SJSA1 (cell line): ENCODE results near the gene PPFIBP2. TPM values are rescaled to one million over a fixed set of nuclear protein-coding genes. Genes with fewer than 3 reads are reported as not detected.

Experiments used
- DNase-seq, 2 experiments: peaks; one replicate each; pipeline ENCODE4 v3.0.0-alpha.2; 2015 to 2020; ENCODE audit warnings: low spot score in 2 of 2, low read depth in 1 of 2
- H3K27ac ChIP-seq: fragments of 250-450 bp; sonication (Bioruptor Pico); 2 replicates; pipeline ENCODE4 v1.5.1; 2020; ENCODE audit warnings: mild to moderate bottlenecking, moderate library complexity
- H3K27me3 ChIP-seq: fragments of 250-450 bp; sonication (Bioruptor Pico); replicated peaks from 2 replicates; pipeline ENCODE4 v1.5.1; 2020; ENCODE audit warnings: mild to moderate bottlenecking, moderate library complexity
- H3K36me3 ChIP-seq: fragments of 250-450 bp; sonication (Bioruptor Pico); 2 replicates; pipeline ENCODE4 v1.5.1; 2020; ENCODE audit warnings: mild to moderate bottlenecking
- H3K4me1 ChIP-seq: fragments of 250-450 bp; sonication (Bioruptor Pico); replicated peaks from 2 replicates; pipeline ENCODE4 v1.6.1; 2021; ENCODE audit warnings: mild to moderate bottlenecking
- H3K4me3 ChIP-seq: fragments of 250-450 bp; sonication (Bioruptor Pico); 2 replicates; pipeline ENCODE4 v1.5.1; 2020; ENCODE audit warnings: mild to moderate bottlenecking
- H3K9me3 ChIP-seq: fragments of 250-450 bp; sonication (Bioruptor Pico); replicated peaks from 2 replicates; pipeline ENCODE4 v1.5.1; 2020; ENCODE audit warnings: mild to moderate bottlenecking
- total RNA-seq: library from RNA; depleted of rRNA; stranded (reverse); fragments of >200 nt; shearing (Covaris generic); gene quantifications from 2 replicates; pipeline ENCODE4 v1.2.3, GENCODE V29; 2014

PPFIBP2 gene
- total RNA-seq, 1 experiment from 2014 or later: 7.4 TPM

DNA sequence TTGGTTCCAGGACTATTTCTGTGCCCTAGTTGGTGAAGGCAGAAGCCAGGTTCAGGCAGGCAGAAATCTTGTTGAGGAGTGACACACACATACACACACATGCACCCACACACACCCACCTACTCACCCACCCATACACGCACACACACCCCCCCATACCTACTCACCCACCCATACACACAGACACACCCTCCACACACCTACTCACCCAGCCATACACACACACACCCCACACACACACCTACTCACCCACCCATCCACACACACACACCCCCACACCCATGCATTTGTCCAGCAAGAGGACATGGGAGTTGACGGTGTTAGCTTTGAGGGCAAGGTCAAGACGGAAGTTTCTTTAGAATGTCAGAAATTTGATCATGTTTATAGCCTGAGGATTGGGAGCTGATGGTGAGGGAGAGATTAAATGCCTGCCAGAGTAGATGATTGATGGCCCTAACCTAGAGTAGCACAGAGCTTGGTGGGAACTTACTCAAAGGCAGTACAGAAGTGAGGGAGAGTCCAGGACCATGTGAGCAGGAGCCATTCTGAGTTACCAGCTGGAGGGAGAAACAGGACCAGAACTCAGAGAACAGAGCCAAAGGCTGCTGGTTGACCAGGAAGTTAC lies 90.6 kb downstream of the PPFIBP2 start:
- no peaks in the 10 kb centered on the region for H3K9me3 ChIP-seq
- no peak for DNase-seq
- H3K27me3 ChIP-seq: no peaks in the 10 kb centered on the region
- H3K27ac ChIP-seq: no peak overlapping the region
- H3K36me3 ChIP-seq: no peaks in the 10 kb centered on the region
- H3K4me3 ChIP-seq: no peak overlapping the region
- peaks cover 21% of the 10 kb centered on the region for H3K4me1 ChIP-seq

GRCh38 chr11:7605186-7605943 lies 91.6 kb downstream of the PPFIBP2 start:
- Histone ChIP-seq H3K9me3 (no peaks in the 10 kb centered on the region), H3K27me3 (no peaks in the 10 kb centered on the region), H3K4me3 (no peak overlapping the region), H3K36me3 (no peaks in the 10 kb centered on the region), H3K4me1 (peaks cover 18% of the 10 kb centered on the region), H3K27ac (no peak overlapping the region)
- DNase-seq: no peak

GRCh38 chr11:7606496-7606895 lies 92.7 kb downstream of the PPFIBP2 start:
- Histone ChIP-seq H3K9me3 (no peaks in the 10 kb centered on the region), H3K27ac (no peak overlapping the region), H3K4me3 (no peak overlapping the region), H3K36me3 (no peaks in the 10 kb centered on the region), H3K27me3 (no peaks in the 10 kb centered on the region), H3K4me1 (peaks cover 16% of the 10 kb centered on the region)
- no peak for DNase-seq

DNA sequence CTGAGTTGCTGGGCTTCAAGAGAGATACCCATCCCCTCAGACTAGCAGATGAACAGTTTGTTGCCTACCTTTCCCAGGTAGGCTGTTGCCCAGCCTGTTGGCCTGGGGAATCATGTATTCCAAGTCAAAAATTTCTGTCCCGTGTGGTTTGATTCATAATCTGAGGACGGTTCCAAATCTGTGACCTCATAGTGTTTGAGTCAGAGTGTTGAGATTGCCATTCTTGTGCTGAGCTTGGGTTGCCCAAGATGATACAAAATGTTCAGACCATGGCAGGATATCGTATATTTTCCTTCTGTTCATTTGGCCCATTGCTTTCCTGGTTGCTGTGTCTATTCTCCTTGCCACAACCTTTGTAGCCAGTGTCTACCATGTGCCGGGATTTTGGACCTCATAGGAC lies 95.2 kb downstream of the PPFIBP2 start:
- Histone ChIP-seq H3K9me3 (no peaks in the 10 kb centered on the region), H3K4me3 (no peak overlapping the region), H3K4me1 (peaks cover 29% of the 10 kb centered on the region), H3K36me3 (no peaks in the 10 kb centered on the region), H3K27me3 (no peaks in the 10 kb centered on the region), H3K27ac (no peak overlapping the region)
- DNase-seq: no peak

DNA sequence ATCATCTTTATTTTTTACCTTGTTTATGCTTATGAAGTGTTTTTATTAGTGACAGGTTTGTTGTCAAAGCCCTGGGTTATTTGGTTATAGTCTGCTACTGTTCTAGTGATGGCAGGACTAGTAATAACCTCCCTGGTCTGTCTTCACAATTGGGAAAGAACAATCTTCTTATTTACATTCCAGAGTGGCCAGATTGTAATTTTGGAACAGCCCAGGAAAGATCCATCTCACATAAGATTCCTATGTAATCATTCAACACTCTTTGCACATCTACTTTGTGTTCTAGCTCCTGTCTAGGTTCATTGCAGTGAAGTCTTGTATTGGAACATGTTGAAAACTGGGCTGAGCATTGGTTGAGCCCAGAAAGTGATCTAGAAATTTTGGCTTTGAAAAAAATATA lies 95.7 kb downstream of the PPFIBP2 start:
- no peak overlapping the region for H3K4me3 ChIP-seq
- no peaks in the 10 kb centered on the region for H3K9me3 ChIP-seq
- no peaks in the 10 kb centered on the region for H3K36me3 ChIP-seq
- no peaks in the 10 kb centered on the region for H3K27me3 ChIP-seq
- DNase-seq: no peak
- H3K4me1 ChIP-seq: peaks cover 28% of the 10 kb centered on the region
- no peak overlapping the region for H3K27ac ChIP-seq

DNA sequence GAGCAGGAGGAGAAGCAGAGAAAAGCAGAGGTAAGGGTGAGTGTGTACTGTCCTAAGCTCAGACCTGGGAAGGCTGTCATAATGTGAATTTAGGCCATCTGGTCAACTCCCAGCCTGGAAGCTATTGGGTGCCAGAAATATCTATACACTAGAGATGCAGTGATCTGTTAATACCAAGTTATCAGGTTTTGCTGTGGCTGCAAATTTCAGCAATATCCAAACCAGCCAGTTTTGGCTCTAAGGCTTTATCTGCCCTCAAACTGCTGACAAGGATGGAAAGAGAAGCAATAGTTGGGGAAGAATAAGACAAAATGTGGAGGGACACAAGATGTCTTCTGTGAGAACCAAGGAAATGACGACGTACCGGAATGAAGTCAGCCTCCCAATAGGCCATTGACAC lies 96.6 kb downstream of the PPFIBP2 start:
- Histone ChIP-seq H3K27me3 (no peaks in the 10 kb centered on the region), H3K27ac (no peak overlapping the region), H3K4me3 (no peak overlapping the region), H3K36me3 (no peaks in the 10 kb centered on the region), H3K4me1 (peaks cover 23% of the 10 kb centered on the region), H3K9me3 (no peaks in the 10 kb centered on the region)
- no peak for DNase-seq

GRCh38 chr11:7611411-7611810 lies 97.6 kb downstream of the PPFIBP2 start:
- Histone ChIP-seq H3K4me1 (peaks cover 19% of the 10 kb centered on the region), H3K4me3 (no peak overlapping the region), H3K36me3 (no peaks in the 10 kb centered on the region), H3K9me3 (no peaks in the 10 kb centered on the region), H3K27me3 (no peaks in the 10 kb centered on the region), H3K27ac (no peak overlapping the region)
- no peak for DNase-seq

DNA sequence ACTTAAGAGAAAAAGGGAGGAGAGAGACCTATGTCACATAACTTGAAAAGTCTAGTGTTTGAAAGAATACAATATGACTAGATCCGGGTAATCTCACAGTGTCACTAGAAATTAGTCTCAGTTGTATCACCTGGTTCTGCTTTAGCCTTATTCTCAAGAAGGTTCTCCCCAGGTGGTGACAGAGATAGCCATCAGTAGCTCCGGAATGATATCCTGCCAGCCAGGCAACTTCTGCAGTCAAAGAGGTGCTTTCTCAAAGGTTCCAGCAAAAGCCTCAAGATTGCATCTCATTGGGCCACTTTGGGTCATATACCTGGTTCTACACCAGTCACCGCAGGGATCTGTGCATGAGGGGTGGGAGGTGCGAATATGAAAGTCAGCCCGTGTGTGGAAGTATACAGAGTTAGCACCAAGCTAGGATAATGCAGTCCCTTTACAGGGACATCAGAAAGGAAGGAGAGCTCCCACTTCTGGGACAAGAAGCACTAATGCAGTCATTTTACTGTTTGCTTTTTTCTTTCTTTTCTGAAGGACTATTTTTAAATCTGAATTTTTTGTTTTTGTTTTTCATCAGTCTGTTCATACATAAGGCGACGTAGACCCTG lies 98.4 kb downstream of the PPFIBP2 start:
- Histone ChIP-seq H3K27me3 (no peaks in the 10 kb centered on the region), H3K36me3 (no peaks in the 10 kb centered on the region), H3K9me3 (no peaks in the 10 kb centered on the region), H3K4me3 (no peak overlapping the region), H3K4me1 (peaks cover 19% of the 10 kb centered on the region), H3K27ac (peak overlapping the region; percentile 43)
- no peak for DNase-seq

GRCh38 chr11:7612661-7613393 lies 99.0 kb downstream of the PPFIBP2 start:
- DNase-seq: peak; percentile 44 to 65
- Histone ChIP-seq H3K9me3 (no peaks in the 10 kb centered on the region), H3K27me3 (no peaks in the 10 kb centered on the region), H3K4me1 (peaks cover 19% of the 10 kb centered on the region), H3K36me3 (no peaks in the 10 kb centered on the region), H3K27ac (peak overlapping the region; percentile 43), H3K4me3 (no peak overlapping the region)

GRCh38 chr11:7613394-7613720 lies 99.6 kb downstream of the PPFIBP2 start:
- Histone ChIP-seq H3K4me3 (no peak overlapping the region), H3K9me3 (no peaks in the 10 kb centered on the region), H3K27me3 (no peaks in the 10 kb centered on the region), H3K4me1 (peaks cover 19% of the 10 kb centered on the region), H3K27ac (no peak overlapping the region), H3K36me3 (no peaks in the 10 kb centered on the region)
- DNase-seq: no peak

DNA sequence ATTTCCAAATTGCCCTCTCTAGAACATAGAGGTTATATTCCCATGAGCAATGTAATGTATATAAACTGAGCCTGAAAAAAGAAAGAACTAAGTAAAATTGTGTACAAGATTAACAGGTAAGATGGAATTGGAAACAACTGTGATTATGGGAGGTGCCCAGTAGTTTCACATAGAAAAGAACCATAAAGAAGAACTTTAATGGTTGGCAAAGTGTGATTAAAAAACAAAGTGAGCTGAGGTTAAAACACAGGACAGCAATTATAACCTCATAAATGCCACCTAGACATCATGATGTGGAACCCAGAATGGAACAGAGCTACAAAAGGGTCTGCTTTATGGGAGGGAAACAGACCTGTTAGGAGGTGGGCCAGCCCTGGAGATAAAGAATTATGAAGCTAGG lies 100.9 kb downstream of the PPFIBP2 start:
- Histone ChIP-seq H3K27ac (no peak overlapping the region), H3K4me1 (peaks cover 19% of the 10 kb centered on the region), H3K27me3 (no peaks in the 10 kb centered on the region), H3K4me3 (no peak overlapping the region), H3K36me3 (no peaks in the 10 kb centered on the region), H3K9me3 (no peaks in the 10 kb centered on the region)
- no peak for DNase-seq

DNA sequence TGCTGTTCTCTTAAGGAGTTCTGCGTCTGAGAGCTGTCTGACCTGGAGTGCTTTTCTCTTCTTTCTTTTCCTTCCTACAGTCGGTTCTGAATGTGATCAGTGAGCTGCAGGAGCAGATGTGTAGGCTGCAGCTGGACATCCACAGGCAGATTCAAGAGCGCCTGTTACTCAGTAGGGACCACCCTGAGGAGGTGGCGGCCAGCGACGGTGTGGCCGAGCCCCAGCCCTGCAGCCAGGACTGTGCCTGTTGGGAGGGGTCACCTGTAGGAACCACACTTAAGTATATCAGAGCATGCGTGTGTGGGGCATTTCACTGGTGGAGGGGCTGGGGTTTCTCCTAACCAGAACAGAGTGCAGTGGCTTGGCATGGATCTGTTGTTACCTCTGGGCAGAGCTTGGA lies 103.2 kb downstream of the PPFIBP2 start:
- no peaks in the 10 kb centered on the region for H3K27me3 ChIP-seq

GRCh38 chr11:7619322-7619721 lies 105.5 kb downstream of the PPFIBP2 start:
- DNase-seq: no peak
- Histone ChIP-seq H3K9me3 (no peaks in the 10 kb centered on the region), H3K27ac (no peak overlapping the region), H3K4me1 (no peaks in the 10 kb centered on the region), H3K4me3 (no peak overlapping the region), H3K27me3 (no peaks in the 10 kb centered on the region), H3K36me3 (no peaks in the 10 kb centered on the region)

More for the DNA sequence above, 103.2 kb downstream of the PPFIBP2 start:
- Histone ChIP-seq H3K4me1 (peaks cover 15% of the 10 kb centered on the region), H3K27ac (no peak overlapping the region), H3K9me3 (no peaks in the 10 kb centered on the region), H3K4me3 (no peak overlapping the region), H3K36me3 (no peaks in the 10 kb centered on the region)
- DNase-seq: no peak

GRCh38 chr11:7621090-7621489 lies 107.3 kb downstream of the PPFIBP2 start:
- Histone ChIP-seq H3K27me3 (no peaks in the 10 kb centered on the region), H3K36me3 (no peaks in the 10 kb centered on the region), H3K4me1 (no peaks in the 10 kb centered on the region), H3K4me3 (no peak overlapping the region), H3K9me3 (no peaks in the 10 kb centered on the region), H3K27ac (no peak overlapping the region)
- DNase-seq: no peak
